HG03378 (cell line): Measurements from ENCODE around the gene KRT33A.

Source experiments
- ATAC-seq: cut with Tn5 transposase; IDR thresholded peaks from one replicate; pipeline ENCODE4 v1.9.1; 2021; ENCODE audit warnings: mild to moderate bottlenecking, moderate library complexity; ENCODE audit not compliant: unreplicated experiment

Gene KRT33A

DNA sequence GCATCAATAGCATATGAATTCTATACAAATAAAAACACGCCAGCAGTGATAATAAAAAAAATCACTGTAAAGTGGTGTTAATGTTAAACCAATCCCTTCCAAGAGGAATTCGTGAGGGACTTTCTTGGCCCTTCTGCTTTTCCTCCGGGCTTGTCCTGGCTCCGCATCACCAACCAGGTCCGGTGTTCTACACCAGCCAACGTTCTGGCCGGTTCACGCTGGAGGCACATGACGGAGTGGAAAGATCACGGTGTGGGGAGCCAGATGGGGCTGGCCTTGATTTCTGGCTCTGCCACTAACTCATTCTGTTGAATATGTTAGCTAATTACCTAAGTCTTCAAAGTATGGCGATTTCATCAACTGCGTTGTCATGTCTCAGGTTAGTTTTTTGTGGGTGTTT lies 46.5 kb downstream of the KRT33A start:
- no peak for ATAC-seq

DNA sequence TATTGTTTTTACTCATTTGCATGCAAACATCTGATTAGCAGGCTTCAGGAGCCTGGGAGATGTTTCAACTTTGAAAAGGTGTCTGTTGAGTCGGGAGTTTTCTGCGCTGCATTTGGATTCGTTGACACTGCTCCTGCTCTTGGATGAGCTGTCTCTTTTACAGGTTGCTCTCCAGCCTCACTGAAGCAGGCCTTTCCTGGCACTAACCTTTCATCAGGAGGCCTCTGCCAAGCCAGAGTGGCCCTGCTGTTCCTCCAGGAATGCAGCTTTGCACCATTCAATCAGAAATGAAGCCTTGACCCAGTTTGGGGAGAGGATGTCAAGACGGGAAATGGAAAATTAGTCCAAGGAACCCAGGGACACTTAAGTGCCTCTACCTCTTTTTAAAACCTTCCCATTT lies 47.6 kb downstream of the KRT33A start:
- ATAC-seq, result no peak

DNA sequence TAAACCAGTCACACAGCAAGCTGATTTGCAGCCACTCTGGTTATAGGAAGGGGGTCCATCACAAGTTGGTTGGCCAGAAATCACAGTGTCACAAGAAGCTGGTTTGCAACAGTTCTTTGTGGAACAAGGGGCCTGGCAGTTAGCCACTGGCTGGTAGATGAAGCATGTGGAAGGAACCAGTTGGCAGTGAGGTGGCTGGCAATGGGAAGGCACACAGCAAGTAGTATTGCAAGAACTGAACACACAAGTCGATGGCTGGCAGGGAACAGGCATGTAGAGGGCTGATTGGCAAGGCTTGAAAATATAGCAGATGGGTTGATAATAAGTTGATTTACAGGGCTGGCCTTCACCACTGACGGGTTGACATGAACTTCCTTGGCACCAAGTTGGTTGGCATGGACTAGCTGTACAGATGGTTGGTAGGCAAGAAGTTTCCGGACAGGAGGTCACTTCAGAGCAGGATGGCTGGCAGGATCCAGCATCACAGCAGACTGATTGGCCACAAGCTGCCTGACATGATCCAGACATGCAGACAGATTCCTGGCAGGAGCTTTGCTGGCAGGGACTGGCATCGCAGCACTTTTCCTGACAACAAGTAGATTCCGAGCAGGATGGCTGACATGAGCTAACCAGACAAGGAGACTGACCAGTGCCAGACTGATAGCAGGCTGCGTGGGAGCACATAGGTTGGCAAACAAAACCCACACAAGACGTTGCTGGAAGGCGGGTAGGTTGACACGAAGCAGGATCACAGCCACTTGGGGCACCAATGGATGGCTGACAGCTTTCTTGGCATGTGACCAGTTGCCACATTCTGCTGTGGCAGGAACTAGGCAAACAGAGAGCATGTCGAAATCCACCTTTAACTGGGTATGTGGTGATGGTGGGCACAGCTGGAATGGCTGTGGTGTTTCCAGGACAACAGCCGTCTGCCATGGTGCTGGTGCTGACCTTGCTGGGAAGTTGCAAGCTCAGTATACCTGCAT lies 48.4 kb downstream of the KRT33A start, which contains the start of gene KRTAP29-1:
TSS of gene KRTAP29-1 (minus strand) at position 936 of the 986 bp plus-strand sequence. CDS start at position 936, 0 bp downstream.
- no peak for ATAC-seq

DNA sequence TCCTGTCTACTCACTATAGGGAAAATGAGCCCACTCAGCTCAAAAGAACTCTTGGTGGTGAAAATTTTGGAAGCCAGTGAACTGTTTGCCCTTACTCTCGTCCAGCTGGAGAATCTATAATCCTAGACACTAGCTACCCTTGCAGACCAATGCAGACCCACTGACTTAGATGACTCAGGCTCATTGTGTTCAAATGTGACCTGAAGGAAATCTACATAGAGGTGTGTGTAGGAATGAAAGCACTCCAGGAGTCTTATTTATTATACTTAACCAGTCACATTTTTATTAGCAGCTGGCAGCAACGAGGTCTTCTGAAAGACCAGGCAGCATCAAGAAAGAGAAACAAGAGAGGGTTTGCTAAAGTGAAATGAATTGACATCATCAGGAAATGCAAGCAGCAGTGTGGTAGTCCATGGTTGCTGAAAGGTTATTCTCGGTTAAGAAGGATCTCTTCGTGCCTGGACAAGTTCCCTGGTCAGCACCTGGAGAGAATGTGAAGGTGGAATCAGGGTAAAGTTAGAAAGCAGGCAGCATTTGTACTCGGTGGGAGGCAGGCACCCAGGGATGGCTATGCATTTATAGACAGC lies 49.3 kb downstream of the KRT33A start:
- ATAC-seq, result no peak

DNA sequence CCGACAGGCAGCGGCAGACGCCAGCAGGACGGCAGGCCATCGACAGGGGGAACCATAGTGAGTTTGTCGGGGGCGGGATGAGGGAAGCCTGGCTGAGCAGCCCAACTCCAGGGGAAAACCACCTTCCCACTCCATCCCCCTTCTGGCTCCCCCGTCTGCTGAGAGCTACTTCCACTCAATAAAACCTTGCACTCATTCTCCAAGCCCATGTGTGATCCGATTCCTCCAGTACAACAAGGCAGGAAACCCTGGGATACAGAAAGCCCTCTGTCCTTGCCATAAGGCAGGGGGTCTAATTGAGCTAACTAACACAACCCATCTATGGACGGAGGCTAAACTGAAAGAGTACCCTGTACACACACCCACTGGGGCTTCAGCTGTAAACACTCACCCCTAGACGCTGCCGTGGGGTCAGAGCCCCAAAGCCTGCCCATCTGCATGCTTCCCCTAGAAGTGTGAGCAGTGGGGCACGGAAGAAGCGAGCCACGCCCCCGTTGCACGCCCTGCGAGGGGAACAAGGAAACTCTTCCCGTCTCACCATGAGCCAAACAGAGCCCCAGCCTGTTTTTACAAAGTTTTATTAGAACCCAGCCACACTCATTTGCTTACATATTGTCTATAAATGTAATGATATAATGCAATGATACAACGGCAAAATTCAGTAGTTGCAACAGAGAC lies 52.0 kb downstream of the KRT33A start:
- ATAC-seq, result no peak

DNA sequence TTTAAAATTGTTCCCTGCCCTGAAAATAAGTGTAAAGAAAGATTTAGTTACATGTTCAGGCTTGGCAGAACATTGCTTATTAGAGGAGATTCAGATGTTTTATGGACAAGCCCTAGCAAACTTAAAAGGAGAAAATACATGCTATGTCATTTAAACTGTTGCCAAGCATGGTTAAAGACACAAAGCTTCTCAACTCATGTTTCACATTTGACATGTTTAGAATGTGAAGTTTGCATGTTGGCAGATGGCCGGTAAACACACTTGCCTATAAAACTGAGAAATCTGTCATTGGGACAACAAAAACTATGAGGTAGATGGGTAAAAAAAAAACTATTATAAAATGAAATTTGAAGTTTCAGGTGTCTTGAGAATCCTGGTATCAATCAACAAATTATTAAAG lies 53.8 kb downstream of the KRT33A start:
- no peak for ATAC-seq
